HS-27A (cell line): ENCODE data around the gene POR.

Source experiments
- DNase-seq: peaks from one replicate; pipeline ENCODE4 v3.0.0-alpha.2; 2012; ENCODE audit warnings: low read depth, missing footprints

The POR gene

DNA sequence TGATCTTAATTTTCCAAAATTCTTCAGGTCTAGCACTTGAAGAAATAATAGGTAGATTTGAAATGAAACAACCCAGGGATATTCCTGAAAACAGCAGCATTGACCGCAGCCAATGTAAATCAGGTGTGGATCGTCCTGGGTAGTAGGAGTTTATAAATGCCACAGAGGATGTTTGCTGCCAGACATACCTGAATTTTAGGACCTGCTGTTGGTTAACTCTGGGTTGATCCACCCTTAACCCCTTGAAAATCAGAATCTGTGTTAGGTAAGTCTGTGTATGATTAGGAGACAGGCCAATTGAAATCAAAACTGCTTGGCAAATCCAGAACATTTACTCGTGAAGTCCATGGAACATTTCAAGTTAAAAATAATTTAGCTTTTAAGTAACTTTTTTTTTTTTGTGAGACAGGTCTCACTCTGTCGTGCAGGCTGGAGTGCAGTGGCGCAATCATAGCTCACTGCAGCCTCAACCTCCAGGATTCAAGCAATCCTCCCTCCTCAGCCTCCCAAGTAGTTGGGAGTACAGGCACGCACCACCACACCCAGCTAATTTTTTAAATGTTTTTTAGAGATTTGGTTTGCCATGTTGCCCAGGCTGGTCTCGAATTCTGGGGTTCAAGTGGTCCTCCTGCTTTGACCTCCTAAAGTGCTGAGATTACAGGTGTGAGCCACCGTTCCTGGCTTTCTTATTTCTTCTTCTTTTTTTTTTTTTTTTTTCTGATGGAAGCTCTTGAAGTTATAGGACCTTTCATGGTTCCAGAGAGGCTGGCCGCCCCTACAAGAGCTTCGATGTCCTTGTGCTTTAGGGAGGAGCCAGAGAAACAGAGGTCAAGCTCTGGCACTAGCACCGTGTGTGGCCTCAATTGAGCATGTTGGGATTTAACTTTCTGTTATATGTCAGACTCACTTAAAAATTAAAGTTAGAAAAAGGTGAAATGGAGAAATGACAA is 2.0 kb downstream of the POR start:
- no peak for DNase-seq

DNA sequence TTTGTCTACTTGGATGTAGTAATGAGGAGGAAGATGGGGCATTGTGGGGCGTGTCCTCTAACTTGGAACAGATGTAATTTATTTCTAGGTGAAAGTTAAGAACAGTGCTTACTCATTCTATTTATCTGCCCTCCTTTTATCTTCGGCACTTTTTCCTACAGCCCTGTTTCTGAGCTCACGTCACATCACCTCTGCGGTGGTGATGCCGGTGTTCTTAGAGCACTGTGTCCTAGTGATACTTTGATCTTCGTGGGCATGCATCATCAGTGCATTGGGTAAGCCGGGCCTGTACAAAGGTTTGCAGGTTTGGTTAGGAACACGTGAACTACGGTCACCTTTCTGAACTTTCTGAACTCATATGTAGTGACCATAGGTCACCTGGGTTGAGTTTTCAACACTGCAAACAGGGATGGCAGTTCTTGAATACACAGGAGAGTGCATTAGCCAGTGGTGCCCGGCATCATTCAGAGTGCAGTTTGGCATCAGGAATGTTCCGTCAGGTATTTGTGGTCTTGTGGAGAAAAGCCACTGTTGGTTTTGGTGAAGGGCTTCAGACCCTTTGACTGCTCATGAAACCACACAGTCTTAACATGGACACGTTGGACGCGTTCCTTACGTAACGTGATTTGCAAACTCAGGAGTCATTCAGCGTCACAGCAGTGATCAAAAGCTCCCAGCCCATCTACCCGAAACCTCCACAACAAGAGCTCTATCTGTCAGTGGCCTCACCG is 5.6 kb downstream of the POR start:
- no peak for DNase-seq

DNA sequence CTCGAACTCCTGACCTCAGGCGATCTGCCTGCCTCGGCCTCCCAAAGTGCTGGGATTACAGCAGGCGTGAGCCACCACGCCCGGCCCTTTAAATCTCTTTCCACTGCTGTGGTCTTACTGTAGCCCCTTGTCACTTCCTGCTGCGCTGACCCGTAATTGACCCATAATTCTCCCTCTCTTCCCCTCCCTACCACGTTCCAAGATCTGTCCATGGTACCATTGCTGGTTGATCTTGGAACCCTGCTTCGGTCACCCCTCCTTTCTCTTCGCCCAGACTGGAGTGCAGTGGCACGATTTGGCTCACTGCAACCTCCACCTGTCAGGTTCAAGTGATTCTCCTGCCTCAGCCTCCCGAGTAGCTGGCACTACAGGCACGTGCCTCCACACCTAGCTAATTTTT is 6.5 kb downstream of the POR start:
- DNase-seq, result no peak

DNA sequence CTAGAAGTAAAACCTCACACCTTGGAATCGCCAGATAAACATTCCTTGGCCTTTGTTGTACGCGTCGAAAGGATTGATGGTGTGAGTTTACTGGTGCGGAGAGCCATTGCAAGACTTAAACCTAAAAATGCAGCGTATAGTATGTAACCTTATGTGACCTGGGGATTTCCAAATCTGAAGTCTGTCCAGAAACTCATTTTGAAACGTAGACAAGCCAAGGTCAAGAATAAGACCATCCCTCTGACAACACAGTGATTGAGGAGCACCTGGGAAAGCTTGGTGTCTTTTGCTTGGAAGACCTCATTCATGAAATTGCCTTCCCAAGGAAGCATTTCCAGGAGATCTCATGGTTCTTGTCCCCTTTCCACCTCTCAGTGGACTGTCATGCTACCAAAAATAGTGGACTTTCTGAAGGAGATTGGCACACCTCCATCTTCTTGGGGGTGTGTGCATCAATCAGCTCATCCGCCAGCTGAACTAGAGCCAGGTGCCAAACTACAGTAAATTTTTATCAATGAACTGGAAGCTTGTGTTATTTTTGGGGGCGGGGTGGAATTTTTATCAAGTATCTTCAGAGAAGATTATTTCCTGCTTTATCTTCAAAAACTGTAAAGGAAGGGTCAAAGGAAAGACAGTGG is 8.1 kb downstream of the POR start:
- DNase-seq, result no peak

DNA sequence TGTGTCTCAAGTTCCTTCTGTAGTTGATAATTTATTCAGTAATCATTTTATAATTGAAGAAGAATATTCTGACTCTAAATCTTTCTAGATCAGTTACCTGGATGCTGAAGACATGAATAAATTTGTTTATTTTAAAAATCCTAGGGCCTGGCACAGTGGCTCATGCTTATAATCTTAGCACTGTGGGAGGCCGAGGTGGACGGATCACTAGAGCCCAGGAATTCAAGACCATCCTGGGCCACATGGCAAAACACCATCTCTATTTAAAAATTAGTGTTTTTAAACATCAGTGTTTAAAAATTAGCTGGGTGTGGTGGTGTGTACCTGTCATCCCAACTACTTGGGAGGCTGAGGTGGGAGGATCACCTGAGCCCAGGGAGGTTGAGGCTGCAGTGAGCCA is 9.3 kb downstream of the POR start:
- no peak for DNase-seq

DNA sequence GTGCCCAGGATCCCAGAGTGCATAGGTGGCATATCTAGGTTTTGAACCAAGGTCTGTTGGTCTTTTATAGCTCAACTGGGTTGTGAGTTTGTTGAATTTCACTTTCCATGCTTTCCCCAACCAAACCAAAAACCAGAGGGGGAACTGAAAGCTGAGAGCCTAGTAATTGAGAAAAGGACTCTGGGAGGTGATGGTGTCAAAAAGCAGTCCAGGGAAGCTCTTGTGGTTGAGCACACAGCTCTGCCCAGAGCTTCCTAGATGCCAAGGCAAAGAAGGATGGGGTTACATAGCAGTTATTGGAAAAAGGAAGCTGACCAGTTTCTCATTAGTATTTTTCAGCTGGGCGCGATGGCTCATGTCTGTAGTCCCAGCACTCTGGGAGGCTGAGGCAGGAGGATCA is 9.9 kb downstream of the POR start:
- no peak for DNase-seq

DNA sequence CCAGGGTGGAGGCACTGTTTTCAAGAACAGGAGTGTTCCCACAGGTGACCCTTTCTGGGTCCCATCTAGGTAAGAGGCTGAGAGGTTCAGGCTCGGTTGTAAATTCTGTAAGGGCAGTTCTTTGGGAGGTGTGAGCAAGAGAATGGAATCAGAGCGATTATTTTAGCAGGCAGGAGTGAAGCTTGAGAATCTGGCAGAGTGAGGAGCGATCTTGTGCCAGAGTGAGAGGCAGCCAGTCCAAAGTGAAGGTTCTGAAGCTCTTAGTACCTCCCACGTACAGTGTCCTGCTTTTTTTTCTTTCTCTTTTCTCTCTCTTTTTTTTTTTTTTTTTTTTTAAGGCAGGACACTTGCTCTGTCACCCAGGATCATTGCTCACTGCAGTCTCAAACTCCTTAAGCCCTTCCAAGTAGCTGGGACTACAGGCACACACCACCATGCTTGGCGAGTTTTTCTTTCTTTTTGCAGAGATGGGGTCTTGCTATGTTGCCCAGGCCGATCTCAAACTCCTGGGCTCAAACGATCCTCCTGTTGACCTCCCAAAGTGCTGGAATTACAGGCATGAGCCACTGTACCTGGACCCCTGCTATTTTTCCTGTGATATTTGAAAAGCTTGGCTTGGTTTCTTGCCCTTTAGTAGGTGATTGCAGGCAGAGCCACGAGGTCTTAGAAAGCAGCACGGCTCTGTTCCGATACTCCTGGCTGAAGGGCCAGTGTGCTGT is 10.9 kb downstream of the POR start:
- DNase-seq, result no peak

DNA sequence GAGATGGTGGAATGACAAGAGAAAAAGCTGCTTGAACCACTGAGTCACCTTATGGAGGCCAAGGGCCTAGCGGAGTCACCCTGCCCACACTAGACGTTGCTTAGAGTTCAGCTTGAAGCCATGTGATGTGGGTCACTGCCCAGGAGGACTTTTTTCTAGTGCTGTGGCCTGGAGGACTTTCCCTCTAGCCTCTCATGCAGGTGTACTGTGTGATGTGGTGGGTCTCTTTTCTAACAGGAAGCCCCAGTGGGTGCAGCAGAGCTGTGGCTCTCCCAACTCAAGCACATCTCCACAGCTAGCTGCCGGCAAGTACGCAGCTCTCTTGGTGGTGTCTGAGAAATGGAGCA is 13.6 kb downstream of the POR start:
- no peak for DNase-seq

DNA sequence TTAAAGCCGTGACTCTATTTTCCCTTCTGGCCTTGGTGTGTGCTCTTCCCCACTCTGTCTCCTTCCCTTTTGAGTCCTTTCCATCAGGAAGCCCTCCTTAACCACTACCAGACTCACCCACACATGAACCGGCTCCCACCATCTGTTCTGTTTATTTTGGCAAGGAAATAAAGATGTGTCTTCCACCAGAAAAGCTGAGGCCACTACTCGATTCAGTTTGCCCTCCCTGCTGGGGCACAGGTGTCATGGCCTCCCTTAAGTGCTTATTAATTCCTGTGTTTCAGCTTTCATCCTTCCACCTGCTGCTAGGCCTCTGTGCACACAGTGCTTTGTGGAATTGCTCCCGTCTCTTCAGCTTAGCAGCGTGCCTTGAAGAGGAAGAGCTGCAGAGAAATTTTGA is 16.7 kb downstream of the POR start:
- DNase-seq, result no peak

DNA sequence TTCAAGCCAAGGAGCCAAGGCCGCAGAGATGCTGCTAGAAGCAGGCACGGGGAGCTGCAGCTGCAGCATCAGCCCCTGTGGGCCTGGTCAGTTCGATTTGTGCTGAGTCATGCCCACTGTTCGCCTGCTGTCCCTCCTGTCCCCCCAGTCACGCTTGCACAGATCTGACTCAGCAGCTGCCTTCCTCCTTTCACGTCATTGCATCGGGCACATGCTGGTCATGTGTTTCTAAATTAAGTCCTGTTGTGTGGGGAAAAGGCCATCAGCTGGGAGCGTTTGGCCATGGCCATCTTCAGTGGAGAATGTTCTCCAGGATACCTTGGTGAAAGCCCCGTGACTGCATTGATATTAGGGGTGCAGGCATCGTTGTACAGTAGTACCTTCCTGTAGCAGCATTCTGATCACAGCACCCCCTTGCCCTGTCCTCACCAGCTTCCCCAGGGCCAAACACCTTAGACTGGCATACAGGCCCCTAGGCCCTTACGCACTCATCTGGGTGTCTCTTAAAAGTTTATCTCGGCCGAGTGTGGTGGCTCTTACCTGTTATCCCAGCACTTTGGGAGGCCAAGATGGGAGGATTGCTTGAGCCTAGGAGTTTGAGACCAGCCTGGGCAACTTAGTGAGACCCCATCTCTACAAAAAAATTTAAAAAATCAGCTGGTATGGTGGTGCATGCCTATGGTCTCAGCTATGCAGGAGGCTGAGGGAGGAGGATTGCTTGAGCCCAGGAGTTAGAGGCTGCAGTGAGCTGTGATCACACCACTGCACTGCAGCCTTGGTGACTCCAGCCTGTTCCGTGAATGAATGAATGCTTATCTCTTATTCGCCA is 23.2 kb downstream of the POR start:
- no peak for DNase-seq

DNA sequence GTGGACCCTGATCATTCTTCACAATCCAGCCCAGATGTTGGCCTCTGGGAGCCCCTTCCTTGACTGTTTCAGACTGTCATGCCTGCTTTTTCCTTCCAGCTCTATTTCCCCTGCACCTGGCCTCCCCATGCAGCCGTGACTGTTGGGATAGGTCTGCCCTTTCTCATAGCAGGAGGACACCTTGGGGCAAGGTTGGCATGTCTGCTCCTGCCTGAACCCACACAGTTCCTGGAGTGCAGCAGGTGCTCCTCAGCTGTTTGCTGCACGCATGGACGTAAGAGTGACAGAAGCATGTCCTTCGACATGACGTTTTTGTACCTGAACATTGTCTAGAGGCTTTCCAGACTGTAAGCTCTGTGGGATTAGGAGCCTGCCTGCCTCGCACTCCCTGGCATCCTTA is 24.0 kb downstream of the POR start:
- DNase-seq, result no peak

DNA sequence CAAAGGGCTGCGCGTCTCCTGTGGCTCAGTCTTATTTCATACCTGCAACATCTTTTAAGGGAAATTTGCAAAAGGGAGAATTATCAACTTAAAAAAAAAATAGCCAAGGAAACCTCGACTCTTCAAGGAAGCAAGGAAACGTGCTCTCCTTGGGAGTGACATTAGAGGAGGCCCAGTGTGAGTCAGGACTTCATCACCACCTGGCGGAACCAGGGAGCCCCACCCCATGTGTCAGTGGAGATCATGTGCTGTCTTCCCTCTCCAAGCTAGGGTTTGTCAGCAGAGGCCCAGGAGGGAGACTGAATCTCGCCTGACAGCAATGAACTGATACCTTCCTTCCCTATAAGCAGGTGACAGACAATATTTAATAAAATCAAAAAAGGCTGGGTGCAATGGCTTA is 28.9 kb downstream of the POR start:
- DNase-seq, result no peak

DNA sequence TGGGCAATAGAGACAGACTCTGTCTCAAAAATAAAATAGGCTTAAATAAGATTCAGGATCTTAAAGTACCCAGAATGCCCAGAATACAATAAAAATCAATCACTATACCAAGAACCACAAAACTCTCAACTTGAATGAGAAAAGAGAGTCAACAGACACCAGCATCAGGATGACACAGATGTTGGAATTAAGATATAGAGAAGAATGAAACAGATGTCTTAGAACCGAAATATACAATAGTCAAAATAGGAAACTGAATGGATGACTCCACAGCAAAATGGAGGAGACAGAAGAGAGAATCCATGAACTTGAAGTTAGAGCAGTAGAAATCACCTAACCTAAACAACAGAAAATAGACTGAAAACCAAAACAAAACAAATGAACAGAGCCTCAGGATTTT is 29.6 kb downstream of the POR start:
- no peak for DNase-seq

DNA sequence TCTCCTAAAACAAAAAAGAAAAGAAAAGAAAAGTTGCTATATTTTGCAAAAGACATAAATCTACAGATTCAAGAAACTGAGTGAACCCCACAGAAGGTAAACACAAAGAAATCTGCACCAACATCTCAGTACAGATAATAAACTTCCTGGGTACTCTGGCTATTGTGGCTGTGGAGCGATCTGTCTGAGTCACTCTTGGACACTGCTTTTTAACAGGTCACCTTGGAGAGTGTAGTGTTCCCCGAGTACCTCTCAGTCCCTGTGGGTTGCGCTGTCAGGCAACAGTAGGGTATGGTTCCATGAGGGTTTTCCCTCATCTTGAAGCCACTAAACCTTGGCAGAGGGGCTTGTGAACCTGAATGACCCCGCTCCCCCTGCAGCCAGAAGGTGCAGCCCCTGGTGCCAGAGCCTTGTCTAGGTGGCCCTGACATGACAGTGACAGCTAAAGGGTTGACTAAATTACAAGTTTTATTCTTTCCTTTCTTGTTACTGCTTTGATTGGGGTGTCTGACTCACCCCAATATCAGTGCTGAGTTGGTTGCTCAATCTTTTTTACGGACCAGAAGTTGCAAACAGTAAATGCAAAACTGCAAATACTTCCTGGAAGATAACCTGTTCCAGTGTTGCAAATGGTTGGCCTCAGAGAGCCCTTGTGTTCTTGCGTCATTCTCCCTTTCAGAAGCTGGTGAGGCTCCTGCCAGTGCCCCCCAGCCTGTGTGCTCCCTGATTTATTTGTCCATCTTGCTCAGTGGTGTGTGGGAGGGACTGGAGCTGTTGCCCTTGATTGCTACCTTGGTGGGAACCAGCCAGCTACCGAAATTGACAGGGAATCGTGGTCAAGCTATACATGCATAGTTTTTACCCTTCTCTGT is 30.6 kb downstream of the POR start:
- DNase-seq, result no peak

DNA sequence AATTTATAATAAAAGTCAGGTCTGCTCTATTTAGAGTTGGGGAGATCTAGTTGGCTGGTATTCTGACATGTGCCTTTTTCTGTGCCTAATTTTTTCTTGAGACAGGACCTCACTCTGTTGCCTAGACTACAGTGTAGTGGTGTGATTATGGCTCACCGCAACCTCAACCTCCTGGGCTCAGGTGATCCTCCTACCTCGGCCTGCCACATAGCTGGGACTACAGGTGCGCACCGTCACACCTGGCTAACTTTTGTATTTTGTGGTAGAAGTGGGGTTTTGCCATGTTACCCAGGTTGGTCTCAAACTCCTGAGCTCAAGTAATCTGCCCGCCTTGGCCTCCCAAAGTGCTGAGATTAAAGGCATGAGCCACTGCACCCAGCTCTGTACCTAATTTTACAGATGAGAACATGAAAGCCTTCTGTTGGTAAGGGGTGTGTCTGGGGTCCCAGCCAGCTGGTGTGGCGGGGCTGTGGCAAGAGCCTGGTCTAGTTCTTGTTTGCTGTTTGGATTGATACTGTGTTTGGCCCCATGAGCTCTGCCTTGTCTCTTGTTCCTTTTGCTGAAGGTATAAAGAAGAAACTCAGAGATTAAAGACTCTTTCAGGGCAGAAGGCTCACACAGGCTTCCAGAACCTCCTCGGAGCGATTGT is 31.4 kb downstream of the POR start:
- DNase-seq, result no peak

DNA sequence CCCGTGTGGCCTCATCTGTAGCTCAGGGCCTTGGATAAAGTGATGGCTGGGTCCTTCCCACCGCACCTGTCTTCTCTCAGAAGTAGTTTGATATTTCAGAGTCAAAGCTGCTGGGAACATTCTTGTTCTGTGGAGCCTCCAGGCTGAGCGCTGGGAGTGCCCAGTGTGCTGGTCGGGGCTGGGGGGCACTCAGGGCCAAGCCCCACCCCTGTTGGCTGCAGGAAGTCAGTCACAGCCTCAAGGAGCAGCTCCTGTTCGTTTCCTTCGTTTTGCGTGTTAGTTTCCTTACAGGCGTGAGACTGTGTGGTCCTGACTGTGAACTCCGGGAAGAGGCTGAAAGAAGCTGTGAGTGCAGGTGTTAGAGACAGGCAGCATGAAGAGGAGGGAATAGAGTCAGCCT is 33.2 kb downstream of the POR start:
- no peak for DNase-seq

DNA sequence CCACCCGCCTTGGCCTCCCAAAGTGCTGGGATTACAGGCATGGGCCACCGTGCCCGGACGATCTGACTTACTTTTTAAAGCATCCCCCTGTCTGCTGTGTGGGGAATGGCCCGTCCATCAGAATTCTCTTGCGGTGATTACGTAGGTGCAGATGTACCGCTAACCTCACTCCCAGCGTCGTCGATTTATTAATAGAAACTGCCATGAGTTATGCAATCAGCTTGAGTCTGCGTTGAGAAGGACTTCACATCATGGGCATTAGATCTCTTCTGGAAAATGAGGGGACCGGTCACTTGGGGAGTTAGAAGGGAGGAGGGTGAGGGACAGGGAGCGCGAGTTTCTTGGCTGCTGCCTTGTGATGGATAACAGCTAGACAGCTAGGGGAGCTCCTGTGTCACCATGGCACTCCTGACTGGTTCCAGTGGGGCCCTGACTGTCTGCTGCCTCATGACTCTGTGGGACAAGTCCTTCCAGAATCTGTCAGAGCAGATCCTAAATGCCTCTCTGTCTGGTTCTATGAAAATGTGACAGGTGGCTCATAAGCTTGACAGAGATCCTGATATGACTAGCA is 35.2 kb downstream of the POR start:
- no peak for DNase-seq

DNA sequence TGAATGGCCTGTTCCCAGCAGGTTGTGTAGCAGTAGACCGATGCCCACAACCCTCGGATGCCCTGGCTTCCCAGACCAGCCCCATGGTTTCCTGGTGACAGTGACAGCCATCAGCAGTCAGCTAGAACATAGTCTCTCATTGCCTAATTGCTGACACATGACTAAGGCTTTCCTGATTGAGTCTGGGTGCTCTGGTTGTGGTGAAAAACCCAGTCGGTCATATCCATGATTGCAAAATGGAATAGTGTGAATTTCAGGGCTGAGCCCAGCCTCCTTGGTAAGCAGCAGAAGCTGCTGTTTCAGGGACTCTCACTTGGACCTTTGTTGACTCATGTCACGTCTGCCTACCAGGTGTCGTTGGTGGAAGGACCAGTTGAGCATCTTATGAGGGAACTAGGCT is 36.6 kb downstream of the POR start:
- no peak for DNase-seq

DNA sequence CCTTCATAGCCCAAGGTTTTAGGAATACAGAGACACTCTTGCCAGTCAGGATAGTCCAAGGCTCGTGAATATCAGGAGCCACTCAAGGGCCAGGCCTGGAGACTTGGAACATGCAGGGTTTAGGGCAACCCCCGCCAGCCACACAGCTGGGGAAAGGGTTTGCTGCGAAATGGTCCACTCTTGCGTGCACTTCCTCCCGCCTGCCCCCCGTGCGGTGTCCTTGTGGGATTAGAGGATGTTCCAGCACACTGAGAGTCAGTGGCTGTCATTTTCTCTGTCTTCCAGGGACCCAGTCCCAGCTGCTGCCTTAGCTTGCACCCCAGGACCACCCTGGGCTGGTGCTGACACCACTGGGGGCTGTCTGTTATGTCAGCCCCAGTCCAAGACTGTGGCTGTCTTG is 38.5 kb downstream of the POR start:
- no peak for DNase-seq

DNA sequence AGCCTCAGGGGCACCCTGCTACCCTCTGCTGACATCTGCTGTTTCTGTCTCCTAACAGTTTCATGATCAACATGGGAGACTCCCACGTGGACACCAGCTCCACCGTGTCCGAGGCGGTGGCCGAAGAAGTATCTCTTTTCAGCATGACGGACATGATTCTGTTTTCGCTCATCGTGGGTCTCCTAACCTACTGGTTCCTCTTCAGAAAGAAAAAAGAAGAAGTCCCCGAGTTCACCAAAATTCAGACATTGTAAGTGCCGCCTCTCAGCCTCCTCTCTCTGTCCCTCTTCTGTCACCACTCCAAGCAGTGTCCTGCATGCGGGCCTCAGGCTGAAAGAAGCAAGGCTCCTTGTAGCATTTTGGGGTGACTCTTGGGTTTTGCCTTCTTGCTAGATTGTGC is 39.0 kb downstream of the POR start:
- DNase-seq, result no peak
